ENCODE results near the gene PADI1. TPM values are rescaled to one million over a fixed set of nuclear protein-coding genes. Genes with fewer than 3 reads are reported as not detected.

Gene PADI1
- total RNA-seq, 4 donors from 2014 or later, result not detected

- Histone ChIP-seq H3K4me3 (no peak overlapping the region), H3K27me3 (no peaks in the 10 kb centered on the region), H3K9me3 (no peaks in the 10 kb centered on the region), H3K4me1 (no peaks in the 10 kb centered on the region), H3K36me3 (no peaks in the 10 kb centered on the region), H3K27ac (no peak overlapping the region)
- TF ChIP-seq POLR2A (IDR thresholded peaks at IDR 0.05), result no peak
- TF ChIP-seq, protein P1, sequence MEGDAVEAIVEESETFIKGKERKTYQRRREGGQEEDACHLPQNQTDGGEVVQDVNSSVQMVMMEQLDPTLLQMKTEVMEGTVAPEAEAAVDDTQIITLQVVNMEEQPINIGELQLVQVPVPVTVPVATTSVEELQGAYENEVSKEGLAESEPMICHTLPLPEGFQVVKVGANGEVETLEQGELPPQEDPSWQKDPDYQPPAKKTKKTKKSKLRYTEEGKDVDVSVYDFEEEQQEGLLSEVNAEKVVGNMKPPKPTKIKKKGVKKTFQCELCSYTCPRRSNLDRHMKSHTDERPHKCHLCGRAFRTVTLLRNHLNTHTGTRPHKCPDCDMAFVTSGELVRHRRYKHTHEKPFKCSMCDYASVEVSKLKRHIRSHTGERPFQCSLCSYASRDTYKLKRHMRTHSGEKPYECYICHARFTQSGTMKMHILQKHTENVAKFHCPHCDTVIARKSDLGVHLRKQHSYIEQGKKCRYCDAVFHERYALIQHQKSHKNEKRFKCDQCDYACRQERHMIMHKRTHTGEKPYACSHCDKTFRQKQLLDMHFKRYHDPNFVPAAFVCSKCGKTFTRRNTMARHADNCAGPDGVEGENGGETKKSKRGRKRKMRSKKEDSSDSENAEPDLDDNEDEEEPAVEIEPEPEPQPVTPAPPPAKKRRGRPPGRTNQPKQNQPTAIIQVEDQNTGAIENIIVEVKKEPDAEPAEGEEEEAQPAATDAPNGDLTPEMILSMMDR (IDR thresholded peaks at IDR 0.05), result no peak
- no peak for DNase-seq
Observed at GRCh38 chr1:17184822-17185484, 20.0 kb upstream of the PADI1 start.

DNA sequence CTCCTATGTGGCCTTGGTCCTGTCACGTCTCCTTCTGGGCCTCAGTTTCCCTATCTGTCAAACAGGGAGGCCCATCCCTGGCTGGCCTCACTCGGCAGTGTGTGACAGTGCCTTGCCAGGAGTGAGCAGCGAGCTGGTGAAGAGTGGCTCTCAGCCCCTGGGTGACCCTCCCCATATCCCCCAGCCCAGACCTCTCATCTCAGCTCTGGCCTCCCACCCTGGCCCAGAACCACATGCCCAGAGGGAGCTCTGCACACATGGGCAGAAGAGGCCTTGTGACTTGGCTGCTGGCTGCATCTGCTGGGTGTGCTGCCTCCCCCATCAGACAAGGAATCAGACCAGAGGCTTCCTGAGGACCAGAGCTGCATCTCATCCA lies 19.5 kb upstream of the PADI1 start:
- H3K36me3 ChIP-seq, result no peaks in the 10 kb centered on the region
- no peak for DNase-seq

GRCh38 chr1:17186216-17186909 lies 18.6 kb upstream of the PADI1 start:
- TF ChIP-seq, protein P1 (IDR thresholded peaks at IDR 0.05), result no peak
- no peak for TF ChIP-seq POLR2A (IDR thresholded peaks at IDR 0.05)
- H3K27me3 ChIP-seq, result no peaks in the 10 kb centered on the region
- H3K4me1 ChIP-seq, result no peaks in the 10 kb centered on the region
- H3K27ac ChIP-seq, result no peak overlapping the region
- H3K4me3 ChIP-seq, result no peak overlapping the region
- H3K36me3 ChIP-seq, result no peaks in the 10 kb centered on the region
- peak in 1 of 3 donors; percentile 28 for DNase-seq
- no peaks in the 10 kb centered on the region for H3K9me3 ChIP-seq

More for the DNA sequence above, 19.5 kb upstream of the PADI1 start:
- H3K27ac ChIP-seq, result no peak overlapping the region
- TF ChIP-seq POLR2A (IDR thresholded peaks at IDR 0.05), result no peak
- TF ChIP-seq, protein P1 (IDR thresholded peaks at IDR 0.05), result no peak
- no peak overlapping the region for H3K4me3 ChIP-seq
- H3K27me3 ChIP-seq, result no peaks in the 10 kb centered on the region
- H3K9me3 ChIP-seq, result no peaks in the 10 kb centered on the region
- H3K4me1 ChIP-seq, result no peaks in the 10 kb centered on the region

DNA sequence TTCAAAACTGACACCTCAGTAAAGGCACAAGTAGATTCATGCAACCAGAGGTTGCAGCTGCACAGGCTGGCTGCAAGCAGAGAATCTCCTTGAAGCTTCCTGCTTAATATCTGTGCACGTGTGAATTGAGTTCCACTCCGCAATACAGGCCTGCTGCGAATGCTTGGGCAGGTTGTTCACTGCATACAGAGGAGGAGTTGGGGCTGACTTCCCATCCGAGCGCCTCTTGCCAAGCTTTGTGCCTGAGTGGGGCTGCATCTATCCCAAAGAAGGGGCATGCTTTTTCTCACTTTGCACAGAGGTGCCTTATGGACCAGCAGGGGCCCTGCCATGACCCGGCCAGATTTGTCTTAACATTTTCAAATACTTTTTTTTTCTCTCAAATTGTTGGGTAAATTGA lies 17.9 kb upstream of the PADI1 start:
- peak in 1 of 3 donors; percentile 27 for DNase-seq
- H3K9me3 ChIP-seq, result no peaks in the 10 kb centered on the region

GRCh38 chr1:17188217-17188616 lies 16.7 kb upstream of the PADI1 start:
- Histone ChIP-seq H3K4me1 (no peaks in the 10 kb centered on the region), H3K4me3 (no peak overlapping the region), H3K27ac (no peak overlapping the region), H3K27me3 (no peaks in the 10 kb centered on the region), H3K9me3 (no peaks in the 10 kb centered on the region), H3K36me3 (no peaks in the 10 kb centered on the region)
- DNase-seq, result no peak
- TF ChIP-seq, protein P1 (IDR thresholded peaks at IDR 0.05), result no peak
- TF ChIP-seq POLR2A (IDR thresholded peaks at IDR 0.05), result no peak

More for the DNA sequence above, 17.9 kb upstream of the PADI1 start:
- TF ChIP-seq, protein P1 (IDR thresholded peaks at IDR 0.05), result no peak
- no peak for TF ChIP-seq POLR2A (IDR thresholded peaks at IDR 0.05)
- Histone ChIP-seq H3K36me3 (no peaks in the 10 kb centered on the region), H3K27ac (no peak overlapping the region), H3K4me3 (no peak overlapping the region), H3K27me3 (no peaks in the 10 kb centered on the region), H3K4me1 (no peaks in the 10 kb centered on the region)
